ENCODE results near the gene COX19.
"Not testable (repeated sequence)": the region's sequence is repeated elsewhere in the genome, so short reads cannot be mapped to it uniquely, and the experiment has no call there.

COX19 gene

GRCh38 chr7:1009747-1010146 is 34.4 kb upstream of the COX19 start:
- DNase-seq, result no peak

GRCh38 chr7:1008733-1009363 is 33.5 kb upstream of the COX19 start:
- no peak for DNase-seq

DNA sequence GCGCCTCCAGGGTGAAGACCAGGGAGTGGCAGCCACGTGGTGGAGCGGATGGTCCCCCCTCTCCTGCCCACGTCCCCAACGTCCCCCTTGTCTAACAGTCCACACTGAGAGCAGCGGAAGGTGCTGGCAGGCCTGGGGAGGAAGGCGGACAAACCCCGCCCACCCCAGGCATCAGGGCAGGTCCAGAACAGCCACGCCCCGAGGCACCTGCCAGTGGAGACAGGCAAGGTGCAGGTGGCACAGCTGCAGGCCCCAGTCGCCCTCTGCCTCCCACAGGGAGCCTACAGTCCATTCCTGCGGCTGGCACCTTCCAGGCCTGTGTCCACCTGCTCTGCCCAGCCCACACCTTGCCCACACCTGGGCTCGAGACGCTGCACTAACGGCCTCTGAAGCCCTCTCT is 32.6 kb upstream of the COX19 start:
- DNase-seq, result no peak

GRCh38 chr7:1005303-1005702 is 30.0 kb upstream of the COX19 start:
- no peak for DNase-seq

- no peak for DNase-seq
Observed at GRCh38 chr7:1004018-1004852, 28.9 kb upstream of the COX19 start.

DNA sequence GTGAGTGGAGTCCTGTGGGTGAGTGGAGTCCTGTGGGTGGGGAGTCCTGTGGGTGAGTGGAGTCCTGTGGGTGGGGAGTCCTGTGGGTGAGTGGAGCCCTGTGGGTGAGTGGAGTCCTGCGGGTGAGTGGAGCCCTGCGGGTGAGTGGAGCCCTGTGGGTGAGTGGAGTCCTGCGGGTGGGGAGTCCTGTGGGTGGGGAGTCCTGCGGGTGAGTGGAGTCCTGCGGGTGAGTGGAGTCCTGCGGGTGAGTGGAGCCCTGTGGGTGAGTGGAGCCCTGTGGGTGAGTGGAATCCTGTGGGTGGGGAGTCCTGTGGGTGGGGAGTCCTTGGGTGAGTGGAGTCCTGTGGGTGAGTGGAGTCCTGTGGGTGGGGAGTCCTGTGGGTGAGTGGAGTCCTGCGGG is 27.1 kb upstream of the COX19 start:
- DNase-seq, result not testable (repeated sequence)

- DNase-seq, result not testable (repeated sequence)
Observed at GRCh38 chr7:1002026-1002425, 26.7 kb upstream of the COX19 start.

DNA sequence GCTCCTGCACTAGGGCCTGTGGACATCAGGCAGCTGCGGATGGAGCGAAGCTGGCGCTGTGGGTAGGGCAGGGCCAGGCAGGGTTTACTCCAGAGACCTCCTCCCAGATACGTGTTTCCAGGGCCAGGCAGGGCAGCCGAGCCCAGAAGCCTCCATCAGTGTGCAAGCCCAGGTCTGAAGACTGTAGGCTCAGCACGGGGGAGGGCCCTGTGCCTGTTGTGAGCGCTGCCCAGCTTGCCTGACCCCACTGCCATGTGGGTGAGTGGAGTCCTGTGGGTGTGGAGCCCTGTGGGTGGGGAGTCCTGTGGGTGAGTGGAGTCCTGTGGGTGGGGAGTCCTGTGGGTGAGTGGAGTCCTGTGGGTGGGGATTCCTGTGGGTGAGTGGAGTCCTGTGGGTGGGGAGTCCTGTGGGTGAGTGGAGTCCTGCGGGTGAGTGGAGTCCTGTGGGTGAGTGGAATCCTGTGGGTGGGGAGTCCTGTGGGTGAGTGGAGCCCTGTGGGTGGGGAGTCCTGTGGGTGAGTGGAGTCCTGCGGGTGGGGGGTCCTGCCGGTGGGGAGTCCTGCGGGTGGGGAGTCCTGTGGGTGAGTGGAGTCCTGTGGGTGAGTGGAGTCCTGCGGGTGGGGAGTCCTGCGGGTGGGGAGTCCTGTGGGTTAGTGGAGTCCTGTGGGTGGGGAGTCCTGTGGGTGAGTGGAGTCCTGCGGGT is 25.9 kb upstream of the COX19 start:
- DNase-seq, result not testable (repeated sequence)

DNA sequence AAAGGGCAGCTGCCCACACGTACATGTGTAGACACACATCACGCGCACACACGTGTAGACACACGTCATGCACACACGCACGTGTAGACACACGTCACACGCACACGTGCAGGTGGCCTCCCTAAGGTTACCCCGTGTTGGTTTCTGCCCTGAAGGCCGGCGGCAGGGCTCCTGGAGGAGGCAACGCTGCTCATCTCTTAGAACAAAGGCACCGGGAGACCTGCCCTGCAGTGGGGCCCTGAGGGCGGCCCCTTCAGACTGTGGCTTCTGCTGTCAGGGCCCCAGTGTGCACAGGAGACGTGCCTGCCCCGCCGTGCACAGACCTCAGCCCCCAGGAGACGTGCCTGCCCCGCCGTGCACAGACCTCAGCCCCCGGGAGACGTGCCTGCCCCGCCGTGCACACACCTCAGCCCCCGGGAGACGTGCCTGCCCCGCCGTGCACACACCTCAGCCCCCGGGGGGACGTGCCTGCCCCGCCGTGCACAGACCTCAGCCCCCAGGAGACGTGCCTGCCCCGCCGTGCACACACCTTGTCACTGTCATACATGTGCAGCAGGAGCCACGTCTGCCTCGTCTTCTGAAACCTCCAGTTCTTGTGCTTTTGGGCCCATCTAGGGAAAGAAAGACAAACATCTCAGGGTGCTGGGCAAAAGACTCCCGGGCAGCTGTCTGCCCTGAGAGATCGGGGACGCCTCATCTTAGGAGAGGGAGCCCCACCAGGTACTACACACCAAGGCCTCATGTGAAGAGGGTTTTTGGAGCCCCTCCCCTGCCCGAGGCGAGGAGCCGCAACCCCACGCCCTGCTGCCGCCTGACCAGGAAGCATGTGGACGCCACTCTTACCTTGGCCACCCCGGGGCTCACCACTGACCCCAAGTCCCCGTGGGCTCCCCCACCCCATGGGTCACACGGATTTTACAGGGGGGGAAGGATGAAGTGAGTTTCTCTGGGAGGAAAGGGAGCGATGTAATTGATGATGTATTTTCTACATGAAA is 24.9 kb upstream of the COX19 start:
- DNase-seq, result no peak

GRCh38 chr7:999149-999879 is 24.0 kb upstream of the COX19 start:
- DNase-seq, result no peak

- peak in 1 of 2 experiments; percentile 27 for DNase-seq
Observed at GRCh38 chr7:997404-998395, 22.4 kb upstream of the COX19 start.

- no peak for DNase-seq
Observed at GRCh38 chr7:996079-996872, 20.9 kb upstream of the COX19 start.

GRCh38 chr7:995571-995970 is 20.2 kb upstream of the COX19 start:
- DNase-seq, result no peak

GRCh38 chr7:994592-995308 is 19.4 kb upstream of the COX19 start:
- DNase-seq, result no peak

DNA sequence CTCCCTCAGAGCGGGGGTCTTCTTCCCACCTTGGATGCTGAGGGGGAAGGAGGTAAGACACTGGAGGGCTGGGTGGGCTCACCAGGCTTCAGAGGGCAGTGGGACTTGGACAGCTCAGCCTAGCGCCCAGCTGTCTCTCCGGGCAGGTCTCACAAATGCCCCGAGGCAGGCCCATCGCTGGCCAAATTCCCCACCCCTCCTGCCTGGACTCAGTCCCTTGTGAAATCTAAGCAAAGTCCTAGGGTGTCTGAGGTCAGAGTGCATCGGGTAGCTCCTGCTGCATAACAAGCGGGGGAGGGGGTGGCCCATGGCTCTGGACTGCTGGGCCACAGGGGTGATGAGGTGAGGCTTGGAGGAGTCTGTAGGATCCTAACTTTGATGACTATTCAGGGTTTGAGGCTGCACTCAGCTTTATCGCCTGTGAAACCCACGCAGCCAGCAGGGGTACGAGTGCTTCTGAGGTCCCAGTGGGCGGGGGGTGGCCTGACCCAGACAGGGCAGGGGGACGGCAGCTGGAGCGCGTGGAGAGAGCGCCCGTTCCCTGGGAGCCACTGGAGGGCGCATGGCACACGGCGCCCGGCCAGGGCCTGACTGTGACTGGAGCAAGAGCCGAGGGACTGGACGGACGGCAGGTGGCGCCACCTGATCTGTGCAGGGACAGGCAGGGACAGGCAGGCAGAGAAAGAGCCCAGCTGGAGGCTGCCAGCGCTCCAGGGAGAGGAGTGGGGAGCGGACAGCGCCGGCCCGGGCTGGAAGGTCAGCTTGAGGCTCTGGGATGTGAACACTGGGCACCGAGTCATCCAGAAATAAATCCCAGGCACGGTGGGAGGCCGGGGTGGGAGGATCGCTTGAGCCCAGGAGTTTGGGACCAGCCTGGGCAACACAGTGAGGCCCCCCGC is 17.6 kb upstream of the COX19 start:
- DNase-seq, result peak; percentile 83 to 91

- no peak for DNase-seq
Observed at GRCh38 chr7:991729-992656, 16.6 kb upstream of the COX19 start.

Data from NCI-H187 (cell line).